Activated naive CD4-positive, alpha-beta T cell treated with anti-CD3 and anti-CD28 coated beads, Interleukin-2, amount 10 ng/mL, durations not matched to agents 5 hours and 36 hours (primary cell): ENCODE data around the gene DNAJA4. TPM values are rescaled to one million over a fixed set of nuclear protein-coding genes. Genes with fewer than 3 reads are reported as not detected.

ENCODE experiments used
- total RNA-seq, 2 experiments: library from RNA; stranded (reverse); gene quantifications; one replicate each; pipeline ENCODE4 v1.2.3, GENCODE V29; 2021

DNAJA4 gene
- total RNA-seq: 10 to 100 TPM; 24.2 to 26.7 TPM

DNA sequence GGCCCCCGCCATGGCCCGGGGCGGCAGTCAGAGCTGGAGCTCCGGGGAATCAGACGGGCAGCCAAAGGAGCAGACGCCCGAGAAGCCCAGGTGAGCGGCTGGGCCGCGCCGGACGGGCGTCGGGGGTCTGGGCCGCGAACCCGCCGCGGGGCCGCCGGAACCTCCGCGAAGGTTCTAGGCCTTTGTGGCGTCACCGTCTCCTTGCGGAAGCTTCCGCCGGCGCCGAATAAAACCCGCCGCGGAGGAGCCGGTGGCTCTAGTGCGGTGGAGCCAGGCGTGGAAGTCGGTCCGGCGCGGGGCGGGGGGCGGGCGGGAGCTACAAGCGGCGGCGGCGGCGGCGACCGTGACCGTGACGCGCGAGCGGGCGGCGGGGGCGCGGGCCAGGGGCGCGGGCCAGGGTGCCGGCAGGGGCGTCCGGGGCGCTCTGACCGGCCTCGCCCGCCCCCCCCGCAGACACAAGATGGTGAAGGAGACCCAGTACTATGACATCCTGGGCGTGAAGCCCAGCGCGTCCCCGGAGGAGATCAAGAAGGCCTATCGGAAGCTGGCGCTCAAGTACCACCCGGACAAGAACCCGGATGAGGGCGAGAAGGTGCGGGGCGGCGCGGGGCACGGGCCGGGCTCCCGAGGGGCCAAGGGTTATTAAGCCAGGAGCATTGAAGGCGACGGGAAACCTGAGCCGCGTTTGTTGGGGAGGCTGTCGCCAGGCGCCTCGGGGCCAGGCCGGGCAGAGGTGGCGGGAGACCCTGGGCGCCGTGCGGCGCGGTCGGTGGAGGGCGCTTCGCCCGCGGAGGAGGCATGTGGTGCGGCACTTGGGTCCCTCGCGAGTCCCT lies at the start of gene DNAJA4:
TSS of gene DNAJA4 (plus strand) at position 259 of the 833 bp plus-strand sequence. CDS start at position 461, 202 bp downstream.

DNA sequence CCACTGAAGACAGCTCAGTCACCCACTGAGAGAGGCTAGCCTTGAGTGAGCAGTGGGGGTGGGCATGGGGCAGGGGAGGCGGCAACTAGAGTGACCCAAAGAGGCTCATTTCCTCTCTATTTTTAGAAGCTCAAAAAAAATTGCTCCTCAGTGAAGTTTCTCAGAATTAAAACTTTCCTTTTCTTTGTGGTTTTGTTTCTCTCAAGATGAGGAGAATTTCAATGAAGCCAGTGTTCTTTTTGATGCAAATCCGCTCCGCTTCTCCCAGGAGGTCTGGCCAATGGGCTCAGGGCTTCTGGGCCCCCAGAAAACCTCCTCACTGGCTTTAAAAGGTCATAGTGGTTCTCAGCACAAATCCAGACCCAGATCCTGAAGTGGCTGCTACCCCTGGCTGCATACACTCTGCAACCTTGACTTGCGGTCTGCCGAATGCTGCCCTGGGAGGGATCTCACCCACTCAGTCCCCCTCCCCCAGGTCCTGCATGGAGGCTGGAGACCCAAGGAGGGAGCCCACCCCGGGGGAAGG lies 29.8 kb upstream of the DNAJA4 start, which contains the start of gene ACSBG1:
TSS of gene ACSBG1 (minus strand) at position 51 of the 526 bp plus-strand sequence. CDS start 64 bp downstream, outside the sequence.

DNA sequence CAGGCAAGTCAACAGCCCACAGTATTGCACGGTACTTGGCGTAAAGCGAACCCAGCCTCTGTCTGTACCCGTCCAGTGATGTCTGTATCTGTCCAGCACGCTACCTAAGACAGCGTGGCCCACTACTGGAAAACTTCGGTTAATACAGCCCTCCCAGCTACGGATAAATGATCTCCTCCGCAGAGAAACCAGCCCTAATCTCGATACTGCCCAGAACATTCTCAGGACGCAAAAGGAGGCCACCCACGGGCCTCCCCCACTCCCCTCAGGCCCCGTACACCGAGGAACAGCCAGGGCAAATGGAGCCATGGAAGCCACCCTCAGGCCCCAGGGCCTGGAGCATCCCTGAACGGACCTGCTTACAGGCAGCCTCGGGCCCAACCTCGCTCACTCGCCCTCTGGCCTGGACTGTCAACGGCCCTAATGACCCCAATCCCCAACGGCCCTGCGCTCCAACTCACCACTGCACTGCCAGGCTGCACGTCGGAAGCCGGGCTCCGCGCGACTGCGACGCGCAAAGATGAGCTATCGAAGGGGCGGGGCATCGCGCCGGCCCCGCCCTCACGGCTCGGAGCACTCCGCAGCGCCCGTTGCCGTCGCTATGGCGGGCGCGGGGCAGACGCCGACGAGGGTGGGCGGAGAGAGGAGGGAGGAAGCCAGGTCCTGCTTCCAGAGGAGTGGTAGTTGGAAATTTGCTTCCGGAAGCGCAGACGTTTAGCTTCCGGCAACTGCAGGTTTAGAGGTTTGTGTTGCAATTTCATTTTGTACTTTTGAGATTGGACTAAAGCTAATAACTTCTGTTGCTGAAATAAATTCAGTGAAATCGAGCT lies 35.0 kb downstream of the DNAJA4 start, which contains the start of gene SKIC8:
TSS of gene SKIC8 (minus strand) at position 509 of the 830 bp plus-strand sequence. CDS start 3,923 bp downstream, outside the sequence.

Other genes with a start within 250 kb of the DNAJA4 start
- gene TBC1D2B, start 186.9 kb upstream of the DNAJA4 start, total RNA-seq: 10 to 100 TPM; 75.9 to 79.2 TPM
- gene SH2D7, start 172.0 kb upstream of the DNAJA4 start, total RNA-seq: not detected
- under 1 TPM; 0.41 to 0.71 TPM for gene CIB2, start 133.1 kb upstream of the DNAJA4 start, total RNA-seq
- 10 to 100 TPM; 48.6 to 51.7 TPM for gene IDH3A, start 115.2 kb upstream of the DNAJA4 start, total RNA-seq
- gene ACSBG1, start 30.0 kb upstream of the DNAJA4 start, total RNA-seq: under 1 TPM in 1 of 2 experiments, not detected in 1; 0.26 TPM
- 10 to 100 TPM; 39.4 to 42.4 TPM for gene SKIC8, start 35.0 kb downstream of the DNAJA4 start, total RNA-seq
- gene CRABP1, start 75.8 kb downstream of the DNAJA4 start, total RNA-seq: not detected
- 10 to 100 TPM; 51.3 to 58.8 TPM for gene IREB2, start 173.7 kb downstream of the DNAJA4 start, total RNA-seq
- gene HYKK, start 243.0 kb downstream of the DNAJA4 start, total RNA-seq: 1 to 10 TPM; 3.8 to 4.0 TPM